SK-N-SH (cell line): ENCODE results near the gene IL16.

Source experiments
- CTCF ChIP-seq: fragments of 200-600 bp; sonication (generic); IDR thresholded peaks from 2 replicates; pipeline ENCODE4 v1.6.1; 2017; ENCODE audit warnings: antibody characterized with exemption, mild to moderate bottlenecking, moderate library complexity
- ELF1 ChIP-seq: IDR thresholded peaks from 2 replicates; pipeline ENCODE4 v1.4.0; 2012
- EP300 ChIP-seq, 2 experiments: IDR thresholded peaks; 2 replicates each; pipeline versions ENCODE4 v1.4.0 to v1.6.1; 2012; ENCODE audit warnings: borderline replicate concordance in 1 of 2, low read depth in 1 of 2, low read length in 1 of 2
- FOXJ3 ChIP-seq: sonication (generic); formaldehyde crosslinking; IDR thresholded peaks from 2 replicates; pipeline ENCODE4 v1.5.1; 2020; ENCODE audit warnings: mild to moderate bottlenecking, missing genetic modification reagents
- GABPA ChIP-seq: IDR thresholded peaks from 2 replicates; pipeline ENCODE4 v1.4.0; 2012; ENCODE audit warnings: low read depth, mild to moderate bottlenecking
- JUND ChIP-seq: IDR thresholded peaks from 2 replicates; pipeline ENCODE4 v1.4.0; 2012
- MXI1 ChIP-seq: IDR thresholded peaks from 2 replicates; pipeline ENCODE4 v1.6.1; 2012; ENCODE audit warnings: mild to moderate bottlenecking, low read depth, low read length, improper control_type of control experiment
- POLR2AphosphoS5 ChIP-seq: IDR thresholded peaks from 2 replicates; pipeline ENCODE4 v1.6.1; 2012; ENCODE audit warnings: low read depth, low read length
- REST ChIP-seq: IDR thresholded peaks from 2 replicates; pipeline ENCODE4 v1.6.1; 2012; ENCODE audit warnings: mild to moderate bottlenecking, low read depth, low read length, moderate library complexity
- RFX5 ChIP-seq: IDR thresholded peaks from 2 replicates; pipeline ENCODE4 v1.6.1; 2012; ENCODE audit warnings: mild to moderate bottlenecking, improper control_type of control experiment, low read length
- SMC3 ChIP-seq: IDR thresholded peaks from 2 replicates; pipeline ENCODE4 v1.6.1; 2012; ENCODE audit warnings: low read depth, low read length, improper control_type of control experiment
- TAF1 ChIP-seq: IDR thresholded peaks from 2 replicates; pipeline ENCODE4 v1.6.1; 2012; ENCODE audit warnings: low read depth, mild to moderate bottlenecking, low read length, moderate library complexity, borderline replicate concordance
- TCF12 ChIP-seq: IDR thresholded peaks from 2 replicates; pipeline ENCODE4 v1.4.0; 2012
- YY1 ChIP-seq: IDR thresholded peaks from 2 replicates; pipeline ENCODE4 v1.4.0; 2012; ENCODE audit warnings: low read depth, mild to moderate bottlenecking

GRCh38 chr15:81160312-81161159 is 36.1 kb upstream of the IL16 start:
- TF ChIP-seq CTCF (no peak), REST (no peak), TAF1 (no peak), TCF12 (peak; percentile 70), RFX5 (no peak), SMC3 (no peak), POLR2AphosphoS5 (no peak; the same call in 1 of the 2 replicates), JUND (no peak), YY1 (no peak), EP300 (IDR thresholded peaks at IDR 0.05; ENCODE audit: borderline replicate concordance in 1 of 2, low read depth in 1 of 2, low read length in 1 of 2) (peak in 1 of 2 experiments; percentile 70; a peak in 1 of 4 replicates), GABPA (no peak), FOXJ3 (CRISPR knock-in tag) (peak; percentile 74; the same call in 1 of the 2 replicates), ELF1 (no peak), MXI1 (peak; percentile 82; the same call in 1 of the 2 replicates)
